HFFc6 (cell line): Measurements from ENCODE around the gene ICAM1. TPM values are rescaled to one million over a fixed set of nuclear protein-coding genes. Genes with fewer than 3 reads are reported as not detected.

Experiments used
- DNase-seq: peaks from one replicate; pipeline ENCODE4 v3.0.0-alpha.2; 2018
- H3K27ac Mint-ChIP-seq: 2 replicates; pipeline ENCODE4 v1.8.0; 2020; ENCODE audit warnings: mild to moderate bottlenecking, mixed read lengths
- H3K27me3 Mint-ChIP-seq: 2 replicates; pipeline ENCODE4 v1.8.0; 2021; ENCODE audit warnings: mild to moderate bottlenecking, moderate library complexity, mixed read lengths; ENCODE audit not compliant: insufficient read depth
- H3K36me3 Mint-ChIP-seq: 2 replicates; pipeline ENCODE4 v1.8.0; 2021; ENCODE audit warnings: low read depth, mixed read lengths
- H3K4me1 Mint-ChIP-seq: 2 replicates; pipeline ENCODE4 v1.8.0; 2020; ENCODE audit warnings: low read depth, mixed read lengths
- H3K4me3 Mint-ChIP-seq: 2 replicates; pipeline ENCODE4 v1.8.0; 2020; ENCODE audit warnings: mild to moderate bottlenecking, moderate library complexity, mixed read lengths
- H3K9me3 Mint-ChIP-seq: 2 replicates; pipeline ENCODE4 v1.8.0; 2020; ENCODE audit warnings: mild to moderate bottlenecking, mixed read lengths
- CTCF ChIP-seq: fragments of 200-600 bp; sonication (generic); IDR thresholded peaks from 2 replicates; pipeline ENCODE4 v1.5.0; 2021; ENCODE audit warnings: antibody characterized with exemption, mild to moderate bottlenecking
- total RNA-seq, 6 experiments: library from RNA; stranded (reverse); fragmentation: NEBNext Ultra II Directional; extraction: Animal tissue kit (Norgen Biotek cat#: 25700); gene quantifications; 2 replicates in 1 of 6; 3 replicates in 5 of 6; pipeline ENCODE4 v1.2.3, GENCODE V29; 2021

ICAM1 gene
- total RNA-seq, 6 experiments from 2014 or later: 5.0 to 10.1 (median 8.5) TPM

GRCh38 chr19:10266706-10267105, 4.2 kb upstream of the ICAM1 start:
- DNase-seq: no peak
- Mint-ChIP-seq H3K27me3 (peaks cover 2% of the 10 kb centered on the region; the same call in 1 of the 2 replicates), H3K36me3 (no peaks in the 10 kb centered on the region), H3K27ac (no peak overlapping the region), H3K9me3 (no peaks in the 10 kb centered on the region), H3K4me3 (no peak overlapping the region), H3K4me1 (0 out of 2 replicates have a peak, but pooled peaks cover 4% of the 10 kb centered on the region)
- no peak for TF ChIP-seq CTCF

GRCh38 chr19:10268071-10268470, 2.8 kb upstream of the ICAM1 start:
- H3K4me1 Mint-ChIP-seq: 0 out of 2 replicates have a peak, but pooled peaks cover 4% of the 10 kb centered on the region
- no peak overlapping the region for H3K4me3 Mint-ChIP-seq
- H3K27me3 Mint-ChIP-seq: peaks cover 2% of the 10 kb centered on the region; the same call in 1 of the 2 replicates
- TF ChIP-seq CTCF: no peak
- no peaks in the 10 kb centered on the region for H3K36me3 Mint-ChIP-seq
- DNase-seq: no peak
- no peaks in the 10 kb centered on the region for H3K9me3 Mint-ChIP-seq
- H3K27ac Mint-ChIP-seq: no peak overlapping the region

GRCh38 chr19:10269333-10270179, 1.4 kb upstream of the ICAM1 start:
- Mint-ChIP-seq H3K27me3 (peaks cover 3% of the 10 kb centered on the region; the same call in 1 of the 2 replicates), H3K36me3 (no peaks in the 10 kb centered on the region), H3K27ac (peak overlapping the region; percentile 64), H3K9me3 (no peaks in the 10 kb centered on the region), H3K4me3 (peak overlapping the region; percentile 76), H3K4me1 (peaks cover 10% of the 10 kb centered on the region)
- peak; percentile 95 for TF ChIP-seq CTCF
- peak; percentile 61 for DNase-seq

GRCh38 chr19:10270180-10270615, 722 bp upstream of the ICAM1 start:
- Mint-ChIP-seq H3K27me3 (peaks cover 5% of the 10 kb centered on the region; the same call in 1 of the 2 replicates), H3K9me3 (no peaks in the 10 kb centered on the region), H3K36me3 (no peaks in the 10 kb centered on the region), H3K27ac (0 out of 2 replicates have a peak overlapping the region, but pooled peaks have one; percentile 5), H3K4me1 (peaks cover 10% of the 10 kb centered on the region), H3K4me3 (peak overlapping the region; percentile 76)
- DNase-seq: no peak
- TF ChIP-seq CTCF: no peak

GRCh38 chr19:10271543-10272086, 695 bp downstream of the ICAM1 start:
- Mint-ChIP-seq H3K4me3 (peak overlapping the region; percentile 76), H3K27ac (no peak overlapping the region), H3K9me3 (no peaks in the 10 kb centered on the region), H3K4me1 (peaks cover 10% of the 10 kb centered on the region), H3K36me3 (no peaks in the 10 kb centered on the region), H3K27me3 (peaks cover 5% of the 10 kb centered on the region; the same call in 1 of the 2 replicates)
- DNase-seq: no peak
- TF ChIP-seq CTCF: no peak
